ENCODE data around the gene MISFA.

- TF ChIP-seq POLR2AphosphoS5 (IDR thresholded peaks at IDR 0.05; ENCODE audit: low read depth, low read length) (no peak), REST (IDR thresholded peaks at IDR 0.05; ENCODE audit: insufficient read depth in 1 of 2, low read depth in 2 of 2, low read length in 2 of 2) (no peak)
Observed at GRCh38 chr11:18567081-18567480, 32.5 kb upstream of the MISFA start.
